ENCODE results near the gene KIAA0513.

KIAA0513 gene

DNA sequence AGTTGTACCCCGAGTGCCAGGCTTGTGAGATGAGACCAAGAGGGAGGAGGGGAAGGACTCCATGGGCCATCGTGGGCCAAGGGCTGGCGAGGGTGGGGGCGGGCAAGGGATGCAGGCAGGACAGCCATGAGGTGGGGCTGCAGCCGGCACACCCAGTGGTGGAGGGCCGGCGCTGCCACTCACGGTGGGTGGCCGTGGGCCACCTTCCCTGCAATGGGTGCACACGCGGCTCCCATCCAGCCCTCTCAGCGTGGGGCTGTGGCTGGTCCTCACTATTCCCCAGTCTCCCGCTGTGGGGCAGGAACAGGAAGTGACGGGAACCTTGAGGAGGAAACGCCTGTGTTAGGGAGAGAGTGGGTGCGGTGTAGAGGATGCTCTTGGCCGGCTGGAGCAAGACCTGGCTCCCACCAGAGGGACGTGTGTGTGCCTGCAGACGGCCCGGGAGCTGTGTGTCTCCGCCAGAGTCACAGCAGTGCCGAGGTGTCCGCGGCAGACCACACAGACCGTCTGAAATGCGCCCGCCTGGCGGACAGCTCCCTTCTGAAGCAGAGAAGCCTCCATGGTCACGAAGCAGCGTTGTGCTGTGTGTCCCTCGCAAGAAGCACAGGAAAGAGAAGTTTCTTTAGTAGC is 61.1 kb downstream of the KIAA0513 start:
- DNase-seq (ENCODE audit: low read depth in 2 of 2), result no peak

DNA sequence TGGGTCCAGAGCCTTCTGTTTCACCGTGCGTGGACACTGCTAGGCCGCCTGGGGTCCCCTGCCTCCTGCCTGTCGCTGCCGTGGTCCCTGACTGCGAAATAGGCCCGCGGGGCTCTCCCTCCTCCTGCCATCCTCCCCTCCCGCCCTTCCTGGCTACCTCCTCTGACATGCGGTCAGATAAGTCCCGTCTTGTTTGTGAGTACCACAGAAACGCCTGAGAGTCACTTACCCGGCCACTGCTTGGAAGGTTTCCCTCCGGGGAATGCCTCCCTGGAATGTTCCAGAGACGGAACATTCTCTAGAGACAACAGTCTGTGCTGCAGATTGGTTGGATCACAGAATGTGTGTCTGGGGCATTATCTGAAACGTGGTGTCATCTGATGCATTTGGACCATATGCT is 61.9 kb downstream of the KIAA0513 start:
- DNase-seq (ENCODE audit: low read depth in 2 of 2), result no peak

DNA sequence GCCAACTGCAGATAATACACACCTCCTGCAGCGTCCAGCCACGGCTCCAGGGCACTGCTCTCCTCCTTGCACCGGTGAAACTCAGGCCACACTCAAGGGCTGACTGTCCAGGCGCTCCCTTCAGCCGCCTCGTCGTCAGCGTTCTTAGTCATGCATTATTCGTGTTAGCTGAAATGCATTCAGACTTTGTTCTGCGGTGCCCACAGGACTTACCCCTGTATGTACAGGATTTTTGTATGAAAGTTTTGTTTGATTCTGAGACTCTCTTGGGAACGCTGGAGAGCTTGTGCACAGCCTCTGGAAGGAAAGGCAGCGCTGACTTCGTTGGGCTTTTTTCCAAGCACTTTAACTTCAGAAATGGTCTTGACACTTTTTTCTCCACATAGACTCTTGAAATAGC is 62.6 kb downstream of the KIAA0513 start:
- no peak for DNase-seq (ENCODE audit: low read depth in 2 of 2)

DNA sequence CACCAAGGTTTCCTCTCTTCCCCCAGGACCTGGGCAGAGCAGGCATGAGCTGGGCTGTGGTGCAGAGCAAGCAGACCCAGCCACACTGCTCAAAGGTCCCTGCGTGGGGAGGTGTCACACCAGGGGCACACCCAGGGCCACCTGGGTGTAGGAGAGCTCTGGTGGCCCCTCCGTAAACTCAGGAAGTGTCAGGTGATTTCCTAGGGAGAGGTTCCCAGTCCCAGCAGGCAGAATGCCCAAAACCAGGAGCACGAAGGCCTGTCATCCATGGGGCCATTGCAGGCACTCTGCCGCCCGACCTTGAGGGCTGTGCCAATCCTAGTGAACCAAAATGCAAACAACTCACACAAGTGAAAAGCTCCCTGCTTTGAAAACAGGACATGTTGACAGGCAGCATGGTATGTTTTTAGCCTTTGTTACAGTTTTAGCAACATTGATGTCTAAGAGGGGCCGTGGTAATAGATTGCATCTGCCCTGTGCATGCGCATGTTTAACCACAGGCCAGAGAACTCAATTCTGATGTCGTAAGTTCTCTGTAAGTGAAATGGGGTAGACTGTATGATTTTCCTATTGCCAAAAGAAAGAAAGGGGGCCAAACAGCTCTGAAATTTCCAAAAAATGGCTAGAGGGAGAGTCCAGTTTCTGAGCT is 63.4 kb downstream of the KIAA0513 start:
- no peak for DNase-seq (ENCODE audit: low read depth in 2 of 2)

DNA sequence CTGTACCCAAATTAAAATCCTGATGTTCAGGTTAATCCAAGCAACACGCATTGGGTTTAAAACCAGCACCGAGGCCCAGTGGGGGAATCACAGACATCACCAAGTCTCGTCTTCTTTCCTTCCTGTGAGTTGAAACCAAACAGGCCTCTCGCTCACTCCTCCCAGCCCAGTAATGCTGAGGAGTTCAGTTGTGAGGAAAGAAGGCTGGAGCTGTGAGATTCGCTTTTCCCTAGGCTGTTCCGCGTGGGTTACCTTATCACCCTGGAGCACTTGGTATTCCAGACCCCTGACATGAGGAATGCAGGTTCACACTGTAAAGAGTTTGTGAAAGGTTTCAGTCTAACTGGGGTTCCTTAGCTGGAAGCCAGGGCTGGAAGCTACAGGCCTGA is 63.9 kb downstream of the KIAA0513 start:
- no peak for DNase-seq (ENCODE audit: low read depth in 2 of 2)

DNA sequence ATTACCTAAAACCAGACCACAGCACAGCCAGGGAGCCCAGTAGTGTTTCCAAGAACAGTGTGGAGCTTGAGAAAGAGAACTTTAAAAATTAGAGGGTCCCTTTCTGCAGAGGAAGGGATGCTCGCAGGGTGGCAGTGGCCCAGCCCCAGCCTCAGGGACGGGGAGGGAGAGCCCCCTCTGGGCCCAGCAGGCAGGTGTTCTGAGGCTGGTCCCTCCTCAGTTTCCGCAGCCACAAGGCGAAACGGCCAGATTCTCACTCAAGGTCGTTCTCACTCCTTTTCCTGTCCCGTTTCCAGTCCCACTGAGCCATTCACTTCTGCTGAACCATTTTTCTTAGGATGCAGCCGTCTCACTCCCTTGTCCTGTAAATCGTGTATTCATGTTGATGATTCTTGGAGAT is 64.7 kb downstream of the KIAA0513 start:
- no peak for DNase-seq (ENCODE audit: low read depth in 2 of 2)

DNA sequence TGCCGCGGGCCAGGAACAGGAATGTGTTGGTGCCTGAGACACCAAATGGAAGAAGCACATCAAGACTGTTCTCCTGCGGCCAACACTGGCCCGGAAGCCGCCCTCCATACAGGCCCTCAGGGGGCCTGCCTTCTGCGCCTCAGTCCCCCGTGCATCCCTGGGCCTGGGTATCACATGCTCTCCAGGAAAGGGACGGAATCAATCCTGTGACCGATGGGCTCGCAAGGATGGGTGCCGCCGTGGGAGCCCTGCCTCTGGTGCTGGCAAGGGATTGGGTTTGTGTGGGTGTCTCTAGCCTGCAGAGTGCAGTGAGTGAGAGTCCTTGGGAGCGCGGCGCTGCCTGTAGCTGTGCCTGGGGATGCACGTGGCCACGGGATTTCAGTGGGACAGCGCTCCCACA is 65.3 kb downstream of the KIAA0513 start:
- DNase-seq (ENCODE audit: low read depth in 2 of 2), result no peak

DNA sequence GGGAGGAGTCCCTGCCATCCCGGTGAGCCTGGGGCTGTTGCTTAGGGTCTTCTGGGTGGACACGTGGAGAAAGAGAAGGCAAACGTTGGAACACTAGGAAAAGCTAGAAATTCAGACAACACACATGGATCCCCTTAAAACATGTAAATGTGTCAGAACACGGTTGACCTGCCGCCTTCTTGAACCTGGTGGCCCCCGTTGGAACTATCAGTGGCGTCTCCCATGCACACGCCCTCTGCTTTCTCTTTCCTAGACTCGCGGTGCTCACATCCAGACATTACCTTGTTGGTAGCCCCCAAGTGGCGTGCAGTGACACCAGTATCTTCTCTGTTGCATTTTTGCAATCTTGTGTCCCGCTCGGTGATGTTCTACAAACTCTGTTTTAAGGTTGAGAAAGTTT is 66.1 kb downstream of the KIAA0513 start:
- DNase-seq (ENCODE audit: low read depth in 2 of 2), result no peak

DNA sequence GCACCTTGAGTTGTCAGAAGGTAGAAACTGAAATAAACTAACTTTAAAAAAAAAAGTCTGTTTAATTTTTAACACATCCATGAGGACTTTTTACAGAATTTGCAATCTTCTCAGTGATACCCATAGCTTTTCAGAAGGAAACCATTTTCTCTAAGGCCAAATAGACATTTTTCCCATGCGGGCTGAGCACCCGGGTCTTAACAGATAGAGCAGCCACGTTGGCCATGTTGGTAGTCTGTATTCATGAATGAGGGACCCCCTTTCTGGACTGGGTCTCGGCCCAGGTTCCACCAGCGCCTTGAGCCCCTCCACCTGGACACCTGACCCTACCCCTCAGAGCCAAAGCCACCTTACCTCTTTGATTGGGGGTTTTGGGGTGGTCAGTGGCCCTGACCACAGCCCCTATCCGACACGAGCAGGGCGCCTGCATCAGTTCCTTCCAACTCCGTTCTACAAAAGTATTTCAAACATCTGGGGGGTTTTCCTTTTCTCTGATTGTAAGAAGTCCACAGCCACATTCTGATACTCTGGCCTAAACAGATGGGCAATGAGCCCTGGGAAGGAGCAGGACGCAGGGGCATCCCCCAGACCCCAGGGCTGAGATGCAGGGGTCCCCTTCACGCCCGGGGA is 66.7 kb downstream of the KIAA0513 start:
- no peak for DNase-seq (ENCODE audit: low read depth in 2 of 2)

DNA sequence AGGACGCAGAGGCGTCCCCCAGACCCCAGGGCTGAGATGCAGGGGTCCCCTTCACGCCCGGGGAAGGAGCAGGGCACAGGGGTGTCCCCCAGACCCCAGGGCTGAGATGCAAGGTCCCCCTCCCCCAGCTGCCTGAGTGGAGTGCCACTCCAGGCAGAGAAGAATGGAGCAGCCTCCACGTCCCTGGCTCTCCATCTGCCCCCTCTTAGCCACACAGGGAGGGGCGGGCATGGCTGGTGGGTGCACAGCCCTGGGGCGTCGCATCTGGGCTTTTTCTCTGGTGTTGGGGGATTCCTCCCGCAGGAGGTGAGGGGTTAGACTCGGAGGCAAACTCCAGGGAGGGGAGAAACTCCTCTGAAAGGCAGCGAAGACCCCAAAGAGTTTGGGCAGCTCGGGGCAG is 67.2 kb downstream of the KIAA0513 start:
- DNase-seq (ENCODE audit: low read depth in 2 of 2), result no peak

DNA sequence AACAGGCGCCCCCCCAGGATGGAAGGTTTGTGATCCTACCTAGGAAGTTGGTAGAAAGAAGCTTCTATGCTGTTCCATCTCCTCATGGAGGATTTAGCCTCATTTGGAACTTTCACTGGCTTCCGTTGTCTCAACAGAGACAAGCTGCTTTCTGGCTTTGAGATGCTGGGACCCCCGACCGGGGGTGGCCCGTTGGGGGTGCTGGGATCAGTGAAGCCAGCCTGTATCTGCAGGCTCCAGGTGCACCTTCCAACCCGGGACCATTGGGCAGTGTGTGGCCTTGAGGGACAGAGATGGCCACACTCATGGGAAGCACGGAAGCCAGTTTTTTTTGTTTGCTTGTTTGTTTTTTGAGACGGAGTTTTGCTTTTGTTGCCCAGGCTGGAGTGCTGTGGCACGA is 69.3 kb downstream of the KIAA0513 start:
- DNase-seq (ENCODE audit: low read depth in 2 of 2), result no peak

DNA sequence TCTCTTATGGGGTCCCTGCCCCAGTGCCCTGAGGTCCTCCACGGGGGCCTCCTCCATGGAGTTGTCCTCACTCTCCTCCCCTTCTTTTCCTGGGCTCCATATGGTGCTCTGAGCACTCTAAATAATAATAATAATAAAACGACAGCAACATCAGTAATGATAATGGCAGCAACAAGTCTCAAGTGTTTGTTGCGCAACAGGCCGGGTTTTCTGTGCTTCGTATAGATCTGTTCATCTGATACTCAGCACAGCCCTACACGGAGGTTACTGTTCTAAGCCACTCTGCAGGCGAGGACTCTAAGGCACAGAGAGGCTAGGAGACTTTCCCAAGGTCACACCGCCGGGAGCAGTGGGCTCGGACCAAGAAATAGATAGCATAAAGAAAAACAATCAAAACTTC is 71.0 kb downstream of the KIAA0513 start:
- no peak for DNase-seq (ENCODE audit: low read depth in 2 of 2)

DNA sequence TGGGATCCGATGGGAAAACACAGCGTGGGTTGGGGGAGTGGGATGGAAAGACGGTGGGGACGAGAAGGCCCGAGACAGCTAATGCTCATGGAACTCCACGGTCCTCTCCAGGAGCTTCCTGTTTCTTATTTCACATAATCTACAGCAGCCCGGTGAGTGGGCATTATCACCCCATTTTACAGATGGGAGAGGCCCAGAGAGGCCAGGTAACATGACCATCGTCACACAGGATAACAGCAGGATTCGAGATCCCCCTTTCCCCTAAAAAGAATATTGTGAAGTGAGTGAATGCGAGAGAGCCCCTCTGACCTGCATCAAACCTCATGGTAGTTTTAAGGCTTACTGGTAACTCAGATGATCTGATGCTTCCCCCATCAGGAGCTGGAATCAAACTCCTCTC is 72.7 kb downstream of the KIAA0513 start:
- no peak for DNase-seq (ENCODE audit: low read depth in 2 of 2)

DNA sequence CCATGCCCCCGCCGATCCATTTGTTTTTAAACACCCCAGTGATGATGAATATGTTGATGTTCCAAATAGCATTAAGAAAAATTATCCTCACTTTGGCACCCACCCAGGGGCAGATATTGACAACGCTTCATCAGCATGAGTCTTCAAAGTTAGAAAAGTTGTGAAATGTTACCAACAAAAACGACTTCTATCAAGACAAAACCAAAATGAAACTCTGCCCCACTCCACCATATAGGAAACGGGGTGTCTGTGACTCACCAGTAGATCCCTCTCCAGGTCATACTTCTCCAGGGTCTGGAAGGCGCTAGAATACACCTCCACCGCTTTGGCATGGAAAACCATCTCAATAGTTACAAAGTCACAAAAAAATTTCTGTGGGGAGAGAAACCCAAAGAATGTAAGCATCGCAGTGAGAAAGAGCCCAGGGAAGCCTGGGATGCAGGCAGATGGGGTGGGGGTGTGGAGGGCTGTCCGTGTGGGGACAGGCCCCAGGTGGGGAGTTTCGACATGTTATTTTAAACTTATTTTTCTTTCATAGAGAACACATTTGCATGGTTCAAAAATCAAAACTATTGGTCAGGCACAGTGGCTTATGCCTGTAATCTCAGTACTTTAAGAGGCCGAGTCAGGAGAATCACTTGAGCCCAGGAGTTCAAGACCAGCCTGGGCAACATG is 74.5 kb downstream of the KIAA0513 start:
- no peak for DNase-seq (ENCODE audit: low read depth in 2 of 2)

DNA sequence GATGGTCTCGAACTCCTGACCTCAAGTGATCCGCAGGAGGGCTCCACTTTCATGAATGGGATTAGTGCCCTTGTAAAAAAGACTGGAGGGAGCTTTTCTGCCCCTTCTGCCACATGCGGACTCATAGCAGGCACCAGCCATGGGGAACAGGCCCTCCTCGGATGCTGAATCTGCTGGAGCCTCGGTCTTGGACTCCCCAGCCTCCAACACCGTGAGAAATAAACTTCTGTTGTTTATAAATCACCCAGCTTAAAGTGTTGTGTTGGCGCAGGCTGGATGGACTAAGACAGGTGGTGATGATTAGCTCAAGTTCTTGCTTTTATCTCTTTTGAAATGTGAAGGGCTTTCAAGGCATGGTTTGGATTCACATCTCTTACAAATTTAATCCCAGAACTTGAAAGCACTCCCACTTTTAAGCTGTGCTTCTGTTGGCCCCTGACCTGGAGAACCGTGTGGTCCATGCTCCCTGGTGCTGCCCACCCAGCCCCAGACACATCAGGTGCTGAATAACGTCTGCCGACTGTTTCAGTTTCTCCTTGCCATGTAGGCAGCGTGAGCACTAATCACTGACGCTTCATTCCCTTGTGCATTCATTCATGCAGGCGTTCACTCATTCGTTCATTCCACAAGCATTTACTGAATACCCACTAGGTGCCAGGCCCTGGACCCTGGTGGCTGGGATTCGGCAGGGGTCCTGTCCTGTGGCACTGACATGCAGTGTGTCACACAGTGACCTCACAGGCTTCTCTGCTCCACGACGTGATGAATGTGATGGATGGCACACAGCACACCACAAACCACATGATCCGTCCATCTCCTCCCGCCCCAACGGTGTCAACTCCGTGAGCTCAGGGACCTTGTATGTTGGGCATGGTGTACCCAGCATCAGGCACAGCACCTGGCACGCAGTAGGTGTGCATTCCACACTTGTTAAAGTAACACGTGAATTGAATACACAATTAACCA is 75.8 kb downstream of the KIAA0513 start:
- DNase-seq (ENCODE audit: low read depth in 2 of 2), result no peak

DNA sequence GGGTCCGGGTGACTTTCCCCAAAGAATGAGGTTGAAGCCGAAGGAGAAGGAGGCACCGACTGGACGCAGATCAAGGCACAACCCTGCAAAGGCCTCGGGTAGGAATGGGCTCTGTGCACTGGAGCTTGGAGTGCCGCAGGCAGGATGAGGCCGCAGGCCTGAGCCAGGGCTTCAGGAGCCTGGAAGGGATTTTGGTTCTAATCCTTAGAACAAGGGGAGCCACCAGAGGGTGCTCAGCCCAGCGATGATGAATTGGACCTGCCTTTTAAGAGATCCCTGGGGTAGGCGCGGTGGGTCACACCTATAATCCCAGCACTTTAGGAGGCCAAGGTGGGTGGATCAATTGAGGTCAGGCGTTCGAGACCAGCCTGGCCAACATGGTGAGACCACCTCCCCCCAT is 76.6 kb downstream of the KIAA0513 start:
- no peak for DNase-seq (ENCODE audit: low read depth in 2 of 2)

DNA sequence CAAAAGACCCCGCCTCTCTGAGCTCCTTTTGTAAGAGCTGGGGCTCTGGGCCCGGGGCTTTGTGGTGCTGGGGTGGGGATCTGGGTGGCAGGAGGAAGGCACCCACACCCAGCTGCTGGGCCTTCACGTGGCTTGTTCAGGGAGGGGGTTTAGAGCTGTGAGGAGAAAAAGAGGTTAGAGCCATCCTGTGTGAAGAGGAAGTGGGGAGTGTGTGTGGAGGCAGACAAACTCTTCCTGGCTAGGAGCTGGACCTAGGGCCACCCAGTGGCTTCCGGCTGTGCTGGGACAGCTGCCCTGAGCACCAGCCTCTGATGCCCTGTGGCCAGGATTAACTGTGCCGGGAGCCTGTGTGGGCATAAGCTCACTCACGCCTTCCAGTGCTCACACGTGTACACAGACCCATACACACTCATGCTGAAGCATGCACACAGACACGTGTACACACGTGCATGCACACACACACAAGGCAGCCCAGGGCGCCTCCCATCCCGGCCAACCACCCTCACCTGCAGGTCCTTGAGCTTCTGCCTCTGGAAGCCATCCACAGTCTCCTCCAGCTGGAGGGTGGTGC is 77.3 kb downstream of the KIAA0513 start:
- no peak for DNase-seq (ENCODE audit: low read depth in 2 of 2)

DNA sequence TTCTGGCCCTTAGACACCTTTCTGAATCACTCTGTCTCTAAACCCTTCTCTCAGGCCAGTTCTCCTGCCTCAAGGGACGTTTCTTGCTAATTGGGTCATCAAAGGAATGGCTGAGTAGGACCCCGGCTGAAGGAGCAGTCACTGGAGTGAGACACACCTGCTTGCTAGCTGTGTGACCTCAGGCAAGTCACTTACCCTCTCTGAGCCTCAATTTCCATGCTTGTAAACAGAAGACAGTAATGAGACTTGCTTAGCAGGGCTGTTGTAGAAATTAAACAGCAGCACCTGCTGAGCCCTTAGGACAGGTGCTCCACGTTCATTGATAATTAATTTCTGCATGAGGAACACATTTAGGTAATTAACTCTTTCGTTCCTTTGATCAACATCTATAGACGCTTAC is 77.9 kb downstream of the KIAA0513 start:
- DNase-seq (ENCODE audit: low read depth in 2 of 2), result no peak

DNA sequence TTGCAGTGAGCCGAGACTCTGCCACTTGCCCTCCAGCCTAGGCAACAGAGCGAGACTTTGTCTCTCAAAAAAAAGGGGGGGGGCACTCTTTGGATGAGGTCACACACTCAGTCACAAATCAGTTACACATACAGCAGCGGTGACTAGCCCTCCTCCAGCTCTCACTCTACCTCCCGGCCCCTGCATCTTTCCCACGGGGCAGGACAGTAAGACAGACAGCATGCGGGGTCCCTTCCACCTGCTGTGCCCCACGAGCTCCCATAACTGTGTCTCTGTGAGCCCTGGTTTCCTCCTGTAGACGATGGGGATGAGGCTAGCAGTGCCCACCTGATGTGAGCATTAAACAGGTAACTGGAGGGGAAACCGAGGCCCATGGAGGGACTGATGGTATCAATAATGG is 79.5 kb downstream of the KIAA0513 start:
- DNase-seq (ENCODE audit: low read depth in 2 of 2), result no peak

DNA sequence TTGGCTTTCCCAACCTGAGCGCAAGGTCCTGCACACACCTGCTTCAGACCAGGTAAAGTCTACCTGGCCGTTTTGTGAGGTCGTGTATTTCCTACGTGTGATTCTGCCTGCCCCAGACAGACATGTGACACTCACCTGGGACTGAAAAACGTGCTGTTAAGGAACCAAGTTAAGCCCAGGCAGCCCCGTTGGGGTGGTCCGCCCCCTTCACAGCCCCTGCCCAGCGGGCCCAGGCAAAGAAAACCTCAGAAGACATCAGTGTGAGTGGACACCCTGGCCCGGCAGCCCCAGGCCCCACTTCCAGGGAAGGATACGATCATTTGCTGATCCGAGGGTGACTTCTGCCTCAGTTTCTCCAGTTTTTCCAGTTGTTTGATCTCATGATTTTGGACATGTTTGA is 79.9 kb downstream of the KIAA0513 start:
- no peak for DNase-seq (ENCODE audit: low read depth in 2 of 2)

DNA sequence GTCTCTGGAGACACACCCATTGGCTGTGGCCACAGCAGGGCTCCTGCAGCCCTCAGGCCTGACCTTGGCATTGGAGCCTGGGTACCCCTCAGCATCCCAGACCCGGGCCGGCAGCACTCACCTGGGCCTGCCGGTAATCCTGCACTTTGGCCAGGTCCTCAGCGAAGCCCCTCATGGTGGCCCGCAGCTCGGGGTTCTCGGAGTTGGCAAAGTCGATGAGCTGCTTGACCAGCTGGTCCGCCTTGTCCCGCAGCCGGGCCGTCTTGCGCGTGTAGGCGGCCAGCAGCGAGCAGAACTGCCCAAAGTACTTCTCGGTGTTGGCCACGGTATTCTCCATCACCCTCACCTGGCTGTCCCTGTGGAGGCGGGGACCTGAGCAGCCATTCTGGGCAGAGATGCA is 82.5 kb downstream of the KIAA0513 start:
- DNase-seq (ENCODE audit: low read depth in 2 of 2), result no peak

DNA sequence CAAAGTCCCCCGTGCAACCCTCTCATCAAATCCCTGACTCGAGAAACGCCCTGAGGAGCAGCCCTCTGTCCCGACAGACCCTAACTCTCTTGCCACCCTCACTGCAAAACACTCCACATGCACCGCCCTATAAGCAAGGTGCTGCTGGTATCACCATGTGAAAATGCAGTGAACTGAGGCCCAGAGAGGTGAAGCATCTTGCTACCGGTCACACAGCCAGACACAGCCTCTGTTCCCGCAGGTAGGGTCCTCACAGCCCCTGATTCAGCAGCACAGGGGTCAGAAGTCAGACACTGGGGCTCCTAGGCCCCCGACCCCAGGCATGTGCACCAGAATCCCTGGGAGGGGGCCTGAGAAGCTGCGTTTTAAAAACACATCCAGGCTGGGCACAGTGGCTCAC is 83.6 kb downstream of the KIAA0513 start:
- DNase-seq (ENCODE audit: low read depth in 2 of 2), result no peak

Data from activated CD8-positive, alpha-beta memory T cell treated with anti-CD3 and anti-CD28 coated beads for 4 hours (primary cell).